OCI-LY7 (cell line): ENCODE measurements around the gene PTPRZ1. TPM values are rescaled to one million over a fixed set of nuclear protein-coding genes. Genes with fewer than 3 reads are reported as not detected.

ENCODE experiments used
- BruUV-seq: library from RNA; stranded (reverse); fragments of 400-500 nt; replicated peaks from 2 replicates; lab custom pipeline; 2021; lab: Mats Ljungman, UMichigan
- CTCF ChIA-PET: fragments of 300-600 bp; sonication (Branson Sonifier 250); formaldehyde crosslinking; loops from one replicate; lab custom pipeline; 2022; ENCODE audit warnings: antibody characterized with exemption; ENCODE audit not compliant: unreplicated experiment; lab: Charles Lee
- POLR2A ChIA-PET: fragments of 300-600 bp; sonication (Branson Sonifier 250); formaldehyde crosslinking; loops from one replicate; lab custom pipeline; 2022; ENCODE audit warnings: antibody characterized with exemption; lab: Charles Lee
- DNase-seq: peaks from one replicate; pipeline ENCODE4 v3.0.0-alpha.2; 2015; ENCODE audit warnings: low spot score
- H2AFZ ChIP-seq: fragments of 200-600 bp; sonication (generic), shearing (Covaris generic); 2 replicates; pipeline ENCODE4 v1.6.1; 2014; ENCODE audit warnings: mild to moderate bottlenecking, antibody characterized with exemption, low read length, moderate library complexity
- H3K27ac ChIP-seq: fragments of 200-600 bp; sonication (generic); 2 replicates; pipeline ENCODE4 v1.5.1; 2014; ENCODE audit warnings: mixed run types, low read depth, mild to moderate bottlenecking, moderate library complexity, low read length, inconsistent platforms; ENCODE audit not compliant: poor library complexity, severe bottlenecking
- H3K36me3 ChIP-seq: fragments of 200-600 bp; sonication (generic); 2 replicates; pipeline ENCODE4 v1.6.1; 2014; ENCODE audit warnings: mild to moderate bottlenecking, antibody characterized with exemption, low read length, moderate library complexity, mixed read lengths; ENCODE audit not compliant: insufficient read depth
- H3K4me1 ChIP-seq: fragments of 200-600 bp; sonication (generic); 2 replicates; pipeline ENCODE4 v1.5.1; 2014; ENCODE audit warnings: mild to moderate bottlenecking, low read length; ENCODE audit not compliant: insufficient read depth, poor library complexity, severe bottlenecking
- H3K4me2 ChIP-seq: fragments of 200-600 bp; sonication (generic); 2 replicates; pipeline ENCODE4 v1.6.1; 2014; ENCODE audit warnings: mild to moderate bottlenecking, low read length
- H3K4me3 ChIP-seq: fragments of 200-600 bp; sonication (generic); 2 replicates; pipeline ENCODE4 v1.5.1; 2014; ENCODE audit warnings: mild to moderate bottlenecking, low read depth, low read length; ENCODE audit not compliant: poor library complexity, severe bottlenecking
- H3K79me2 ChIP-seq: fragments of 200-600 bp; sonication (generic); 2 replicates; pipeline ENCODE4 v1.6.1; 2016; ENCODE audit warnings: low read depth, mild to moderate bottlenecking, low read length, moderate library complexity, mixed read lengths; ENCODE audit not compliant: insufficient read depth
- H3K9me2 ChIP-seq: fragments of 200-600 bp; sonication (generic); 2 replicates; pipeline ENCODE4 v1.6.1; 2016; ENCODE audit warnings: mild to moderate bottlenecking, low read length, mixed read lengths; ENCODE audit not compliant: insufficient read depth
- H3K9me3 ChIP-seq: fragments of 200-600 bp; sonication (generic); 2 replicates; pipeline ENCODE4 v1.6.1; 2014; ENCODE audit warnings: mild to moderate bottlenecking, mixed run types, low read length, mixed read lengths
- H4K20me1 ChIP-seq: fragments of 200-600 bp; sonication (generic); 2 replicates; pipeline ENCODE4 v1.6.1; 2014; ENCODE audit warnings: mild to moderate bottlenecking, antibody characterized with exemption, low read length, moderate library complexity, mixed read lengths; ENCODE audit not compliant: insufficient read depth
- EZH2phosphoT487 ChIP-seq: fragments of 200-600 bp; sonication (generic); IDR thresholded peaks from 2 replicates; pipeline ENCODE4 v1.6.1; 2018; ENCODE audit warnings: low read depth, borderline replicate concordance, mild to moderate bottlenecking, mixed run types, antibody characterized with exemption, low read length, moderate library complexity, mixed read lengths
- intact Hi-C: fragments of 100-400 bp; cut with micrococcal nuclease; formaldehyde crosslinking; loops from one replicate; pipeline ENCODE4 v1.10.0; 2022; ENCODE audit not compliant: unreplicated experiment
- total RNA-seq, 2 experiments: library from RNA; depleted of rRNA in 1 of 2; stranded (reverse); fragments of >200 nt in 1 of 2; shearing (Covaris generic) in 1 of 2; gene quantifications; 2 replicates each; pipeline ENCODE4 v1.2.3, GENCODE V29; 2014 to 2022
- TF ChIP-seq, protein P1 (sequence below): fragments of 200-600 bp; sonication (generic); conservative IDR thresholded peaks from 2 replicates; pipeline ENCODE4 v1.5.1; 2014; ENCODE audit warnings: mild to moderate bottlenecking, antibody characterized with exemption, low read length, moderate library complexity, mixed read lengths

Gene PTPRZ1
- total RNA-seq, 2 experiments from 2014 or later: not detected

DNA sequence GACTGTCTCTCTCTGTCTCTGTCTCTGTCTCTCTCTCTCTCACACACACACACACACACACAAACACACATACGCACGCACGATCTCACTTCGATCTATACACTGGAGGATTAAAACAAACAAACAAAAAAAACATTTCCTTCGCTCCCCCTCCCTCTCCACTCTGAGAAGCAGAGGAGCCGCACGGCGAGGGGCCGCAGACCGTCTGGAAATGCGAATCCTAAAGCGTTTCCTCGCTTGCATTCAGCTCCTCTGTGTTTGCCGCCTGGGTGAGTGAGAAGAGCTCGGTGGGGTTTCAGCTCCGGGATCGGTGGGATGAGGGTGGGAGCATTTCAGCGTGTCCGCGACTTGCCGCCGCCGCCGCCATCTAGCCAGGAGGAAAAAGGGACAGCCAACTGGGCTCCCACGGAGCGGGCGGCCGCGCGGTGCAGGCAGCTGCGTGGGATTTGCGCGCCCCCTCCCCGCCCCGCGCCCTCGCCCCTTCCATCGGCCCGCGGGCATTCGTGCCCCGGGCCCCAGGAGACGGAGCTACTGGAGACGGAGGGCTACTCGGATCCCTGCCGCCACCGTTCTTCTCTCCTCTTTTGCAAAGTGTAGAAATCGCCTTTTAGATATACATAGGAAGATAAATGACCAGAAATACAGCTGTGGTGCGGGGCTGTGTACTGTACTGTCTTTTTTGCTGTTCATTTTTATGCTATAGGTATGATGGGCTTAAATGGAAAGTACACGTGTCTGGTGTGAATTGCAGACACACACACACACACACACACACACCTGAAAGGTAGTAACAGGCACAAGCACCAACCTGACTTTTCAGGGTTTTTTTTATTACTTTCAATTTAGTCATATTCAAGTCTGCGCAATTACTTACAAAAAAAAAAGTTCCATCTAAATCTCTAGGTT is 581 bp downstream of the PTPRZ1 start:
- H3K27ac ChIP-seq: no peak overlapping the region
- H3K4me3 ChIP-seq: no peak overlapping the region
- no peaks in the 10 kb centered on the region for H3K79me2 ChIP-seq
- BruUV-seq: no TSS peak
- H3K9me3 ChIP-seq: no peaks in the 10 kb centered on the region
- H3K36me3 ChIP-seq: no peaks in the 10 kb centered on the region
- no peaks in the 10 kb centered on the region for H3K9me2 ChIP-seq
- POLR2A ChIA-PET: interaction anchor here (0.6 kb wide), 1 partner anchor 283 kb away, joined by 3 read pairs; no protein-coding TSS in a partner anchor
- no peak for DNase-seq
- H2AFZ ChIP-seq: no peak overlapping the region
- H4K20me1 ChIP-seq: no peaks in the 10 kb centered on the region
- CTCF ChIA-PET: no interaction called here
- TF ChIP-seq, protein P1, sequence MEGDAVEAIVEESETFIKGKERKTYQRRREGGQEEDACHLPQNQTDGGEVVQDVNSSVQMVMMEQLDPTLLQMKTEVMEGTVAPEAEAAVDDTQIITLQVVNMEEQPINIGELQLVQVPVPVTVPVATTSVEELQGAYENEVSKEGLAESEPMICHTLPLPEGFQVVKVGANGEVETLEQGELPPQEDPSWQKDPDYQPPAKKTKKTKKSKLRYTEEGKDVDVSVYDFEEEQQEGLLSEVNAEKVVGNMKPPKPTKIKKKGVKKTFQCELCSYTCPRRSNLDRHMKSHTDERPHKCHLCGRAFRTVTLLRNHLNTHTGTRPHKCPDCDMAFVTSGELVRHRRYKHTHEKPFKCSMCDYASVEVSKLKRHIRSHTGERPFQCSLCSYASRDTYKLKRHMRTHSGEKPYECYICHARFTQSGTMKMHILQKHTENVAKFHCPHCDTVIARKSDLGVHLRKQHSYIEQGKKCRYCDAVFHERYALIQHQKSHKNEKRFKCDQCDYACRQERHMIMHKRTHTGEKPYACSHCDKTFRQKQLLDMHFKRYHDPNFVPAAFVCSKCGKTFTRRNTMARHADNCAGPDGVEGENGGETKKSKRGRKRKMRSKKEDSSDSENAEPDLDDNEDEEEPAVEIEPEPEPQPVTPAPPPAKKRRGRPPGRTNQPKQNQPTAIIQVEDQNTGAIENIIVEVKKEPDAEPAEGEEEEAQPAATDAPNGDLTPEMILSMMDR: no peak
- no peak for TF ChIP-seq EZH2phosphoT487
- H3K4me1 ChIP-seq: no peaks in the 10 kb centered on the region
- no peak overlapping the region for H3K4me2 ChIP-seq
- intact Hi-C loops: no loop called here

DNA sequence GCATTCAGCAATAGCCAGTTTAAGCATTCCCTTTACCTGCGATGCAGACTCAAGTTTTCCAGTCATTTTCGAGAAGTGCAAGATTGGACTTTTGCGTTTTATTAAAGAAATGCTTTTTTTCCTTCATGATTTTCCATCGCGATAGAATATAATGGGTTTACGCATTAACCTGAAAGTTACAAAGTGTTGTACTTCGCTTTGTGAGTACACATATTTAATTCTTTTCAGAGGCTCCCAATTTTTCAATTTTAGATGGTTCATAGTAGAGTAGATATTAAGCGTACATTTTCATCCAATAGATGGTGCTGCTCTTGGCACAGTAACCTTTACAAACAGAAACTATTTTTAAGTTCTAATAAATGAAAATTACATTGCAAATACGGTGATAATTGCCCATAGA is 1.3 kb downstream of the PTPRZ1 start:
- TF ChIP-seq, protein P1: no peak
- no peak for TF ChIP-seq EZH2phosphoT487
- no peak overlapping the region for H3K27ac ChIP-seq
- DNase-seq: no peak
- CTCF ChIA-PET: no interaction called here
- no peaks in the 10 kb centered on the region for H3K4me1 ChIP-seq
- no TSS peak for BruUV-seq
- no peak overlapping the region for H3K4me2 ChIP-seq
- no peaks in the 10 kb centered on the region for H3K79me2 ChIP-seq
- no peaks in the 10 kb centered on the region for H4K20me1 ChIP-seq
- H3K4me3 ChIP-seq: no peak overlapping the region
- intact Hi-C loops: no loop called here
- H3K9me3 ChIP-seq: no peaks in the 10 kb centered on the region
- H2AFZ ChIP-seq: no peak overlapping the region
- POLR2A ChIA-PET: no interaction called here
- H3K36me3 ChIP-seq: no peaks in the 10 kb centered on the region
- no peaks in the 10 kb centered on the region for H3K9me2 ChIP-seq

DNA sequence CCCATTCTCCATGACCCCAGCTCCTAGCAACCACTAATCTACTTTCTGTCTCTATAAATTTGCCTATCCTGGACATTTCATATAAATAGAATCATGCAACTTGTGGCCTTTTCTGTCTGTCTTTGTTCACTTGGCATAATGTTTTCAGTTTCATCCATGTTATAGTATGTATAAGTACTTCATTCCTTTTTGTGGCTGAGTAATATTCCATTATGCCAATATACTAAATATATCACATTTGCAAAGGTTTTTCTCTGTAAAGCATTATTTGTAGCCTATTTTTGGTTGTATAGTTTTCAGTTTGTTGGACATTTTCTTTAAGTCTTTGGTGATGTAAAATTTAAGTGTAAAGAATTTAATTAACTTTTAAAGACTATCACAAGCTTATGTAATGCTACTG is 2.2 kb downstream of the PTPRZ1 start:
- Histone ChIP-seq H3K27ac (no peak overlapping the region), H3K9me2 (no peaks in the 10 kb centered on the region), H4K20me1 (no peaks in the 10 kb centered on the region), H3K4me3 (no peak overlapping the region), H3K79me2 (no peaks in the 10 kb centered on the region), H3K4me1 (no peaks in the 10 kb centered on the region), H3K4me2 (no peak overlapping the region), H3K36me3 (no peaks in the 10 kb centered on the region), H2AFZ (no peak overlapping the region), H3K9me3 (no peaks in the 10 kb centered on the region)
- no peak for DNase-seq
- POLR2A ChIA-PET: interaction anchor here (0.6 kb wide), 1 partner anchor 56 kb away, joined by 4 read pairs; no protein-coding TSS in a partner anchor
- intact Hi-C loops: no loop called here
- TF ChIP-seq, protein P1: no peak
- no peak for TF ChIP-seq EZH2phosphoT487
- CTCF ChIA-PET: no interaction called here
- no TSS peak for BruUV-seq
